Lung (tissue), 12 donors: ENCODE results near the gene CLRN1. TPM values are rescaled to one million over a fixed set of nuclear protein-coding genes. Genes with fewer than 3 reads are reported as not detected.
"Not testable (repeated sequence)": the region's sequence is repeated elsewhere in the genome, so short reads cannot be mapped to it uniquely, and the experiment has no call there.

ENCODE experiments used
- ATAC-seq: fragments of 200-7000 bp; cut with Tn5 transposase; one replicate; pipeline ENCODE4 v1.9.1; 2020; ENCODE audit warnings: moderate number of reproducible peaks; ENCODE audit not compliant: insufficient read depth, low FRiP score
- DNase-seq, 3 donors: peaks; one replicate each; pipeline ENCODE4 v3.0.0-alpha.2; 2013 to 2017
- H3K27ac ChIP-seq, 2 donors: one replicate each; pipeline ENCODE4 v1.5.1; 2013; ENCODE audit warnings: mild to moderate bottlenecking in 2 of 2, moderate library complexity in 2 of 2, control low read depth in 1 of 2, inconsistent platforms in 1 of 2, low read depth in 1 of 2, low read length in 1 of 2
- H3K27me3 ChIP-seq, 3 donors: one replicate each; pipeline ENCODE4 v1.5.1; 2013; ENCODE audit warnings: low read length in 2 of 3; ENCODE audit not compliant: control insufficient read depth in 3 of 3, insufficient read depth in 3 of 3
- H3K36me3 ChIP-seq, 4 donors: one replicate each; pipeline ENCODE4 v1.5.1; 2013; ENCODE audit warnings: low read length in 4 of 4, mild to moderate bottlenecking in 1 of 4, moderate library complexity in 1 of 4; ENCODE audit not compliant: control insufficient read depth in 4 of 4, insufficient read depth in 4 of 4
- H3K4me1 ChIP-seq, 5 donors: one replicate each; pipeline ENCODE4 v1.5.1; 2013; ENCODE audit warnings: low read length in 5 of 5, mild to moderate bottlenecking in 2 of 5, moderate library complexity in 1 of 5; ENCODE audit not compliant: control insufficient read depth in 5 of 5, insufficient read depth in 5 of 5
- H3K4me3 ChIP-seq: one replicate; pipeline ENCODE4 v1.5.1; 2013; ENCODE audit warnings: mild to moderate bottlenecking, control low read depth, moderate library complexity
- H3K9ac ChIP-seq, 2 donors: one replicate each; pipeline ENCODE4 v1.5.1; 2013; ENCODE audit warnings: low read length in 2 of 2, control low read depth in 1 of 2; ENCODE audit not compliant: insufficient read depth in 1 of 2
- H3K9me3 ChIP-seq, 4 donors: one replicate each; pipeline ENCODE4 v1.5.1; 2013; ENCODE audit warnings: low read length in 3 of 4, mild to moderate bottlenecking in 1 of 4, moderate library complexity in 1 of 4; ENCODE audit not compliant: control insufficient read depth in 4 of 4, insufficient read depth in 3 of 4
- WGBS, 2 donors: extraction: QIAGEN DNeasy Blood & Tissue Kit; methylation state at CpG; one replicate each; pipeline ENCODE4 v1.1.7; 2013; 5-methylcytosine and 5-hydroxymethylcytosine counted together
- polyA plus RNA-seq, 2 donors: library from polyadenylated mRNA; stranded (reverse); fragments of 200-250 nt; gene quantifications; one replicate each; pipeline ENCODE4 v1.2.1, GENCODE V29; 2013
- total RNA-seq, 2 donors: library from RNA; depleted of rRNA in 1 of 2; stranded (reverse); fragments of >200 nt in 1 of 2; gene quantifications; one replicate each; pipeline ENCODE4 v1.2.1, GENCODE V29; 2014 to 2021
- TF ChIP-seq, protein P1 (sequence below): IDR thresholded peaks from 2 replicates; pipeline ENCODE4 v1.5.1; 2012; ENCODE audit warnings: mild to moderate bottlenecking; ENCODE audit errors: control extremely low read depth, extremely low read depth
- donor health status: control.
- donor health status: control.
- donor health status: Bipolar disorder and iron deficiency.
- donor health status: healthy.
- donor health status: DM: yes; HTN: yes; CAD: no.

Gene CLRN1
- total and polyA plus RNA-seq, 4 donors: not detected

- Histone ChIP-seq H3K27ac (no peak overlapping the region), H3K4me1 (no peaks in the 10 kb centered on the region), H3K9ac (no peak overlapping the region), H3K4me3 (no peak overlapping the region), H3K36me3 (no peaks in the 10 kb centered on the region), H3K27me3 (no peaks in the 10 kb centered on the region), H3K9me3 (no peaks in the 10 kb centered on the region)
- TF ChIP-seq, protein P1, sequence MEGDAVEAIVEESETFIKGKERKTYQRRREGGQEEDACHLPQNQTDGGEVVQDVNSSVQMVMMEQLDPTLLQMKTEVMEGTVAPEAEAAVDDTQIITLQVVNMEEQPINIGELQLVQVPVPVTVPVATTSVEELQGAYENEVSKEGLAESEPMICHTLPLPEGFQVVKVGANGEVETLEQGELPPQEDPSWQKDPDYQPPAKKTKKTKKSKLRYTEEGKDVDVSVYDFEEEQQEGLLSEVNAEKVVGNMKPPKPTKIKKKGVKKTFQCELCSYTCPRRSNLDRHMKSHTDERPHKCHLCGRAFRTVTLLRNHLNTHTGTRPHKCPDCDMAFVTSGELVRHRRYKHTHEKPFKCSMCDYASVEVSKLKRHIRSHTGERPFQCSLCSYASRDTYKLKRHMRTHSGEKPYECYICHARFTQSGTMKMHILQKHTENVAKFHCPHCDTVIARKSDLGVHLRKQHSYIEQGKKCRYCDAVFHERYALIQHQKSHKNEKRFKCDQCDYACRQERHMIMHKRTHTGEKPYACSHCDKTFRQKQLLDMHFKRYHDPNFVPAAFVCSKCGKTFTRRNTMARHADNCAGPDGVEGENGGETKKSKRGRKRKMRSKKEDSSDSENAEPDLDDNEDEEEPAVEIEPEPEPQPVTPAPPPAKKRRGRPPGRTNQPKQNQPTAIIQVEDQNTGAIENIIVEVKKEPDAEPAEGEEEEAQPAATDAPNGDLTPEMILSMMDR: no peak
- no peak for DNase-seq
- no peak for ATAC-seq
These were observed 24.2 kb upstream of the CLRN1 start for GRCh38 chr3:150996731-150997130.

DNA sequence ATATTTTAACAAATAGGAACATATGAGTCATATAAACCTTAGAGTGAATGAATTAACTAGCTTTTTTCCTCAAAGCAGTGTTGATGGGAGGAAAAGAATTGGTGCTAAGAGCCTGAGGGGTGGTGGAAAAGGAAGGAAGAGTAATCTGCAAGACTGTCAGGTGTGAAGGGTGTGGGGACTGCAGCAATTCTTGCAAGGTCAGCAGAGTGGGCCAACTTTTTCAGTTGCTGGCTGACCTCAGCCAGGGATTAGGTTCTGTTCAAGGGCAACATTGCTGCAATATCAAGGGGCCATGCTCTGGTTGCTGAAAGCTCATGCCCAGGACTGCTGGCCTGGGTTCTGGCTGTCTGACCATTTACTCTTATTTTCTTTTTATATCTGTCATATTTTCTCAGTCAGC lies 23.0 kb upstream of the CLRN1 start:
- H3K4me3 ChIP-seq: no peak overlapping the region
- H3K27ac ChIP-seq: no peak overlapping the region
- H3K9ac ChIP-seq: no peak overlapping the region
- H3K4me1 ChIP-seq: no peaks in the 10 kb centered on the region
- no peaks in the 10 kb centered on the region for H3K27me3 ChIP-seq
- TF ChIP-seq, protein P1: no peak
- no peak for DNase-seq
- H3K36me3 ChIP-seq: no peaks in the 10 kb centered on the region
- ATAC-seq: no peak
- no peaks in the 10 kb centered on the region for H3K9me3 ChIP-seq

DNA sequence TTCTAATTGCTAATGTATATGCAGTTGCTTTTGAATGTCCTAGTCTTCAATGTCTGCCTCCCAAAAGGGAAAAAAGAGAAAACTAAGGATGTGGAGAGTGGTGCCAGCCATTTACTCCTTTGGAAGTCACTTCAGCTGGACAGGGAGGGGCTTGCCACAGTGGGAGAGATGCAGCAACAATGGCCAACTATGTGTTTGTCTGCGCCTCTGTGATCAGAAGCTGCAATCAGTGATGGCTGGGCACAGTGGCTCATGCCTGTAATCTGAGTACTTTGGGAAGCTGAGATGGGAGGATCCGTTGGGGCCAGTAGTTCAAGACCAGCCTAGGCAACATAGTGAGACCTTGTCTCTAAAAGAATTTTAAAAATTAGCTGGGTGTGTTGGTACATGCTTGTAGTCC lies 16.7 kb upstream of the CLRN1 start:
- Histone ChIP-seq H3K4me3 (no peak overlapping the region), H3K27me3 (no peaks in the 10 kb centered on the region), H3K27ac (no peak overlapping the region), H3K4me1 (no peaks in the 10 kb centered on the region), H3K9ac (no peak overlapping the region), H3K36me3 (no peaks in the 10 kb centered on the region), H3K9me3 (no peaks in the 10 kb centered on the region)
- DNase-seq (no peak), ATAC-seq (no peak)
- WGBS, 2 donors: 89 to 90% methylated on average over 2 of the region's 2 CpGs
- TF ChIP-seq, protein P1: no peak

DNA sequence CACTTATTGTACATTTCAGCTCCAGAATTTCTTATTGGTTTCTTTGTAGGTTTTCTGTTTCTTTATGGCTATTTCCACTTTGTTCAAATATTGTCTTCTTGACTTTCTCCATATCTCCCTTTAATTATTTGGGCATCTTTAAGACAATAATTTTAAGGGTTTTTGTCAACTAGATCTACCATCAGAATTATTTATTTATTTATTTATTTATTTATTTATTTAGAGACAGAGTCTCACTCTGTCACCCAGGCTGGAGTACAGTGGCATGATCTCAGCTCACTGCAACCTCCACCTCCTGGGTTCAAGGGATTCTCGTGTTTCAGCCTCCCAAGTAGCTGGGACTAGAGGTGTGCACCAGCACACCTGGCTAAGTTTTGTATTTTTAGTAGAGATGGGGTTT lies 15.9 kb upstream of the CLRN1 start:
- not testable (repeated sequence) for H3K27ac ChIP-seq, H3K27me3 ChIP-seq, H3K9me3 ChIP-seq, ATAC-seq, H3K4me1 ChIP-seq, DNase-seq, H3K4me3 ChIP-seq, H3K9ac ChIP-seq, H3K36me3 ChIP-seq
- 87 to 88% methylated on average over 1 of the region's 1 CpG for WGBS, 2 donors
